Neural progenitor cell (in vitro differentiated cells): Measurements from ENCODE around the gene SHMT1. TPM values are rescaled to one million over a fixed set of nuclear protein-coding genes. Genes with fewer than 3 reads are reported as not detected.
A peak's percentile ranks its signal among the peaks of the same experiment; 100 is the strongest.

Experiments
- DNase-seq: peaks from one replicate; pipeline ENCODE4 v3.0.0-alpha.2; 2016; ENCODE audit warnings: low spot score
- H2AFZ ChIP-seq: fragments of 200-600 bp; sonication (generic); replicated peaks from 2 replicates; pipeline ENCODE4 v1.6.1; 2016; ENCODE audit warnings: antibody characterized with exemption
- H3F3A ChIP-seq: fragments of 200-600 bp; sonication (generic); 2 replicates; pipeline ENCODE4 v1.6.1; 2016; ENCODE audit warnings: antibody characterized with exemption, low read depth
- H3K27ac ChIP-seq: fragments of 200-600 bp; sonication (generic); 2 replicates; pipeline ENCODE4 v1.5.1; 2016; ENCODE audit warnings: mild to moderate bottlenecking
- H3K27me3 ChIP-seq: fragments of 200-600 bp; sonication (generic); 2 replicates; pipeline ENCODE4 v1.6.1; 2016; ENCODE audit warnings: mild to moderate bottlenecking, moderate library complexity
- H3K36me3 ChIP-seq: fragments of 200-600 bp; sonication (generic); 2 replicates; pipeline ENCODE4 v1.5.1; 2016
- H3K4me1 ChIP-seq: fragments of 200-600 bp; sonication (generic); 2 replicates; pipeline ENCODE4 v1.6.1; 2016; ENCODE audit warnings: mixed run types
- H3K4me2 ChIP-seq: fragments of 200-600 bp; sonication (generic); 2 replicates; pipeline ENCODE4 v1.6.1; 2016
- H3K4me3 ChIP-seq: fragments of 200-600 bp; sonication (generic); 2 replicates; pipeline ENCODE4 v1.5.1; 2016
- H3K79me2 ChIP-seq: fragments of 200-600 bp; sonication (generic); 2 replicates; pipeline ENCODE4 v1.6.1; 2016; ENCODE audit warnings: low read depth
- H3K9ac ChIP-seq: fragments of 200-600 bp; sonication (generic); 2 replicates; pipeline ENCODE4 v1.6.1; 2016
- H3K9me3 ChIP-seq: fragments of 200-600 bp; sonication (generic); 2 replicates; pipeline ENCODE4 v1.5.1; 2016; ENCODE audit warnings: low read depth
- H4K20me1 ChIP-seq: fragments of 200-600 bp; sonication (generic); 2 replicates; pipeline ENCODE4 v1.6.1; 2016; ENCODE audit warnings: low read depth
- H3K27ac Mint-ChIP-seq: 3 replicates; pipeline ENCODE4 v1.8.0; 2021; ENCODE audit warnings: mixed read lengths
- H3K27me3 Mint-ChIP-seq: 2 replicates; pipeline ENCODE4 v1.8.0; 2022; ENCODE audit warnings: low read depth, mild to moderate bottlenecking, inconsistent platforms, moderate library complexity, mixed read lengths; ENCODE audit not compliant: insufficient read depth
- H3K36me3 Mint-ChIP-seq: 3 replicates; pipeline ENCODE4 v1.8.0; 2021; ENCODE audit warnings: mixed read lengths
- H3K4me1 Mint-ChIP-seq: 3 replicates; pipeline ENCODE4 v1.8.0; 2021; ENCODE audit warnings: mixed read lengths
- H3K4me3 Mint-ChIP-seq: 3 replicates; pipeline ENCODE4 v1.8.0; 2021; ENCODE audit warnings: mild to moderate bottlenecking, moderate library complexity, mixed read lengths
- H3K9me3 Mint-ChIP-seq: 3 replicates; pipeline ENCODE4 v1.8.0; 2020; ENCODE audit warnings: mixed read lengths
- CTCF ChIP-seq: fragments of 200-600 bp; sonication (generic); IDR thresholded peaks from 2 replicates; pipeline ENCODE4 v1.5.1; 2017; ENCODE audit warnings: antibody characterized with exemption, mild to moderate bottlenecking
- EZH2 ChIP-seq: fragments of 200-600 bp; sonication (generic); IDR thresholded peaks from 2 replicates; pipeline ENCODE4 v1.6.1; 2017; ENCODE audit warnings: antibody characterized with exemption, mild to moderate bottlenecking, moderate library complexity
- EZH2phosphoT487 ChIP-seq: fragments of 200-600 bp; sonication (generic); IDR thresholded peaks from 2 replicates; pipeline ENCODE4 v1.6.1; 2017; ENCODE audit warnings: antibody characterized with exemption
- total RNA-seq: library from RNA; depleted of rRNA; stranded (reverse); fragments of >200 nt; gene quantifications from 2 replicates; pipeline ENCODE4 v1.2.3, GENCODE V29; 2015; ENCODE audit warnings: low replicate concordance

SHMT1 gene
- total RNA-seq, 1 donor from 2014 or later, result 26.3 TPM

- no peak for DNase-seq
- no peaks in the 10 kb centered on the region for H3F3A ChIP-seq
- no peak overlapping the region for H3K9ac ChIP-seq
- Mint-ChIP-seq H3K27me3 (no peaks in the 10 kb centered on the region), H3K4me1 (no peaks in the 10 kb centered on the region), H3K36me3 (peaks cover 20% of the 10 kb centered on the region), H3K9me3 (no peaks in the 10 kb centered on the region), H3K4me3 (no peak overlapping the region), H3K27ac (no peak overlapping the region)
- no peaks in the 10 kb centered on the region for H4K20me1 ChIP-seq
- H3K79me2 ChIP-seq, result no peaks in the 10 kb centered on the region
- H3K4me2 ChIP-seq, result no peak overlapping the region
- no peaks in the 10 kb centered on the region for H3K4me1 ChIP-seq
- no peaks in the 10 kb centered on the region for H3K27me3 ChIP-seq
- no peaks in the 10 kb centered on the region for H3K9me3 ChIP-seq
- no peak overlapping the region for H3K27ac ChIP-seq
- TF ChIP-seq EZH2phosphoT487, result no peak
- no peak for TF ChIP-seq CTCF
- no peak for TF ChIP-seq EZH2
- H3K36me3 ChIP-seq, result no peaks in the 10 kb centered on the region
- H2AFZ ChIP-seq, result no peak overlapping the region
- H3K4me3 ChIP-seq, result no peak overlapping the region
These were observed 35.8 kb downstream of the SHMT1 start for GRCh38 chr17:18327556-18327955.

DNA sequence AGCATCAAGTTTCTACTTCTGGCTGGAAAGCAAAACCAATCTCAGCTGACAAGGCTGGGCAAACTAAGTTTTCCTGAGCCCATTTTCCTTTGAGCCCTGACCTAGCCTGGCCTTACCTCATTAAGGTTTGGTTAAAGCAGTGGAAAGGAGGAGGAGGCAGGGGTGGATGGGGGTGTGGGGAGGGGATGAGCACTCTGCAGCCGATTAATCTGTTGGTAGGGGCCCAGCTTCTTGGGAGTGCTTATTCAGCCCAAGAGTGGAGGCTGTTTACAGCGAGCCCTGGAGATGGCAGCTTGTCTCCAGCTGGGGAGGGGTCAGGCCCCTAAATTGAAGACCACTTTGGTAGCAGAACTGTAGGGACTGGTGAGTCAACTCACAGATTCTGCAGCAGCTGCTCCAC, 36.3 kb downstream of the SHMT1 start:
- Histone ChIP-seq H3K79me2 (no peaks in the 10 kb centered on the region), H3K4me1 (no peaks in the 10 kb centered on the region), H3F3A (no peaks in the 10 kb centered on the region), H3K9ac (no peak overlapping the region), H3K4me2 (no peak overlapping the region), H3K27ac (no peak overlapping the region), H2AFZ (no peak overlapping the region), H3K4me3 (no peak overlapping the region), H3K9me3 (no peaks in the 10 kb centered on the region), H3K36me3 (no peaks in the 10 kb centered on the region), H3K27me3 (no peaks in the 10 kb centered on the region), H4K20me1 (no peaks in the 10 kb centered on the region)
- DNase-seq, result no peak
- H3K4me3 Mint-ChIP-seq, result no peak overlapping the region
- no peaks in the 10 kb centered on the region for H3K9me3 Mint-ChIP-seq
- TF ChIP-seq CTCF (no peak), EZH2 (no peak), EZH2phosphoT487 (no peak)
- H3K27me3 Mint-ChIP-seq, result no peaks in the 10 kb centered on the region
- H3K4me1 Mint-ChIP-seq, result no peaks in the 10 kb centered on the region
- H3K36me3 Mint-ChIP-seq, result peaks cover 17% of the 10 kb centered on the region
- H3K27ac Mint-ChIP-seq, result no peak overlapping the region

- Histone ChIP-seq H3K4me1 (no peaks in the 10 kb centered on the region), H4K20me1 (peaks cover 1% of the 10 kb centered on the region), H3K79me2 (no peaks in the 10 kb centered on the region), H2AFZ (no peak overlapping the region), H3F3A (no peaks in the 10 kb centered on the region), H3K27me3 (no peaks in the 10 kb centered on the region), H3K9me3 (no peaks in the 10 kb centered on the region), H3K4me3 (no peak overlapping the region), H3K27ac (no peak overlapping the region), H3K36me3 (no peaks in the 10 kb centered on the region), H3K9ac (no peak overlapping the region), H3K4me2 (no peak overlapping the region)
- no peak overlapping the region for H3K4me3 Mint-ChIP-seq
- no peak for TF ChIP-seq EZH2
- TF ChIP-seq EZH2phosphoT487, result no peak
- TF ChIP-seq CTCF, result no peak
- no peaks in the 10 kb centered on the region for H3K9me3 Mint-ChIP-seq
- peak overlapping the region; percentile 39 for H3K27ac Mint-ChIP-seq
- no peaks in the 10 kb centered on the region for H3K27me3 Mint-ChIP-seq
- no peak for DNase-seq
- no peaks in the 10 kb centered on the region for H3K4me1 Mint-ChIP-seq
- H3K36me3 Mint-ChIP-seq, result peaks cover 11% of the 10 kb centered on the region
These were observed 36.8 kb downstream of the SHMT1 start for GRCh38 chr17:18326572-18326971.

DNA sequence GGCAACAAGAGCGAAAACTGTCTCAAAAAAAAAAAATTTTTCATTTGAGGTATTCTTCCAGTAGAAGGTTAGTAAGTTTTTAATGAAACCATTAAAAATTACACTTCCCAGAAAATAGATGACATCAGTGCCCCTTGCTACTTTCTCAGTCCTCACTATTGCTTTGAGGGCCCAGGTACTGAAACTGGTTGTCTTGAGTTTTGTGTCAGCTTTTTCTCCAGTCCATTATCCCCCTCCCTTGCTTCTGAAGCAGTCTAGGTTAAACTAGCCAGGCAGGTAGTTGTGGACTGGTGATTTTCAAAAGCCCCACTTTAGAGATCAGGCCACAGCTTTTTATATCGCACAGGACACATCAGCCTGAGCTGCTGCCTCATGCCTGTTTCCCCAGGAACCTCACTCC, 37.3 kb downstream of the SHMT1 start:
- Mint-ChIP-seq H3K9me3 (no peaks in the 10 kb centered on the region), H3K27ac (no peak overlapping the region), H3K36me3 (peaks cover 9% of the 10 kb centered on the region), H3K4me3 (no peak overlapping the region), H3K4me1 (no peaks in the 10 kb centered on the region), H3K27me3 (no peaks in the 10 kb centered on the region)
- Histone ChIP-seq H3K27ac (no peak overlapping the region), H3K36me3 (no peaks in the 10 kb centered on the region), H3K9me3 (no peaks in the 10 kb centered on the region), H4K20me1 (peaks cover 7% of the 10 kb centered on the region), H3K27me3 (no peaks in the 10 kb centered on the region), H3K4me1 (no peaks in the 10 kb centered on the region), H3K4me3 (no peak overlapping the region), H3K9ac (no peak overlapping the region), H2AFZ (no peak overlapping the region), H3K4me2 (no peak overlapping the region), H3F3A (no peaks in the 10 kb centered on the region), H3K79me2 (no peaks in the 10 kb centered on the region)
- DNase-seq, result no peak
- TF ChIP-seq CTCF, result no peak
- TF ChIP-seq EZH2phosphoT487, result no peak
- TF ChIP-seq EZH2, result no peak
